Caki2 (cell line): ENCODE measurements around the gene KCNC2. TPM values are rescaled to one million over a fixed set of nuclear protein-coding genes. Genes with fewer than 3 reads are reported as not detected.

Experiments
- DNase-seq: peaks from one replicate; pipeline ENCODE4 v3.0.0-alpha.2; 2015; ENCODE audit warnings: low read depth
- in situ Hi-C: cut with HindIII; loops from 2 replicates; pipeline ENCODE4 v1.10.0; 2016; ENCODE audit warnings: low sequenced_read_pairs, low pct_unique_long_range_greater_than_20kb, mixed read lengths
- total RNA-seq: library from RNA; depleted of rRNA; stranded (reverse); fragments of >200 nt; shearing (Covaris generic); gene quantifications from 2 replicates; pipeline ENCODE4 v1.2.3, GENCODE V29; 2014; ENCODE audit warnings: low replicate concordance

The KCNC2 gene
- total RNA-seq, 1 experiment from 2014 or later: not detected

DNA sequence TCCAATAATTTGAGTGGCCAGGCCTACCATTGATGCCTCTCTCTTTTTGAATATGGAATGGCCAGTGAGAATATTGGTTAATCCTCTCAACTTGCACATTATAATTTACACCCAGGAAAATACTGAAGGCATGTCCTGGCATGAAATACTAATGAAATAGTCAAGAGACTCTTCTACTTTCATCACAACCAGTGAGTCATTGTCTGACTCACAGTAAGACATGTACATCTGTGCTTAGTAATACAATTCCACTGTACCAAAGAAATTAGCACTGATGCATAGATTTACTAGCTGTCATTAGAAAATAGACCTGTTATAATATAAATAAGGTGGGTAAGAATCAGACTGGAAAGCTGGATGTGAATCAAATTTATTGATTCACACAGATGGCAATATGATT, 31.6 kb downstream of the KCNC2 start:
- in situ Hi-C loops: no loop called here

DNA sequence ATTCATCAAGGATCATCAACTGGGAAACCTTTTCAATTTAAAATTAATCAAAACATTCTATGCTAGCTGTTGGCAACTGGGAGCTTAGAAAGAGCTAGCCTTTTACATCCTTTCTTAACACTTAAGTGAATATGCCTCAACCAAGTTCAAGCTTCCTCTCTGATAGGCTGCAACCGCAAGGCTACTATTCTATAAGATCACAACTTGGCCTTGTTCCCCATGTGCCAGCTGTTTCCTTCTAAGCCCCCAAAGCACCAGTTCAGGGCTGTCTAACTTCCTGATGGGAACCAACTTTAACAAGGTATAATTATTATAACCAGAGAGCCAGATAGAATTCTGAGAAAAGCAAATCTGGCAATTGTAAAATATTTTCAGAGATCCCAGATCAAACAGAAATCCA, 37.0 kb downstream of the KCNC2 start:
- in situ Hi-C loops: no loop called here
- no peak for DNase-seq

More for the DNA sequence above, 31.6 kb downstream of the KCNC2 start:
- DNase-seq: peak; percentile 68

DNA sequence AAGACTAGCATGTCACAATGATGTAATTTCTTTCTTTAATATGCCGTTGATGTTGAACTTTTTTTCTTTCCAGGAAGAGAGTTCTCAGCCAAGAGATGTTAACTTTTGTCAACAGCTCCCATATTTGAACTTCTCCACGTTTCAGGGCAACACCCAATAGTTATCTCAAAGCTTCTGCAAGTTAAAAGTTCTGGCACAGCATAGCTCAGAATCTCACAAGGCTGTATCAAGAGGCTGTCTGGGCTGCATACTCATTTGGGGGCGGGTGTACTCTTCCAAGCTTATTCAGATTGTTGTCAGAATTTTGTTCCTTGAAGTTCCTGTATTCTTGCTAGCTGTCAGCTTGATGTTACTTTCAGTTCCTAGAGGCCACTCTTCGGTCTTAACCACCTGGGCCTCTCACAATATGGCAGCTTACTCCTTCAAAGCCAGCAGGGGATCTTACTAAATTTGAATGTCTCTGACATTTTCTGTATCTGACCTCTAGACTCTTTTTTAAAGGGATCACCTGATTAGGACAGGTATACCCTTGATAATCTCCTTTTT, 38.9 kb downstream of the KCNC2 start:
- in situ Hi-C loops: no loop called here
- DNase-seq: no peak

DNA sequence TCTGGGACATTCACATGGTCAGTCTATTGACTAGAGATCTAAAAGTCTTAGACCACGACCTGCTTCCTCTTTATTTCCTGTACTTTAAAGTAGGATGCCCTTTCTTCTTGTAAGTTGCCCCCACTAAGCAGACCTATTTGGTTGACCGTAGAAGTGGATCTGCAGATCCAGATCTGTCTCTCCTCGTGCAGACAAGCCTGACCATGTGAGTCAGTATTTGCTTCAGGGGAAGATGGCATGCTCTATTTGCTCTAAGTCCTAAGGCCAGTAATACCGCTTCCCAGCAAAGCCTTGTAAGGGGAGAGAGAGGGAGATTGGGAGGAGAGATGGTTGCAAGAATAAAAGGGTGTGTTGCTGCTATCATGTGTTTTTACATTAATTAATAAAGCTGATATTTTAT, 46.8 kb downstream of the KCNC2 start:
- DNase-seq: no peak
- in situ Hi-C loops: no loop called here

GRCh38 chr12:75161488-75161887, 48.2 kb downstream of the KCNC2 start:
- in situ Hi-C loops: no loop called here
- DNase-seq: no peak

DNA sequence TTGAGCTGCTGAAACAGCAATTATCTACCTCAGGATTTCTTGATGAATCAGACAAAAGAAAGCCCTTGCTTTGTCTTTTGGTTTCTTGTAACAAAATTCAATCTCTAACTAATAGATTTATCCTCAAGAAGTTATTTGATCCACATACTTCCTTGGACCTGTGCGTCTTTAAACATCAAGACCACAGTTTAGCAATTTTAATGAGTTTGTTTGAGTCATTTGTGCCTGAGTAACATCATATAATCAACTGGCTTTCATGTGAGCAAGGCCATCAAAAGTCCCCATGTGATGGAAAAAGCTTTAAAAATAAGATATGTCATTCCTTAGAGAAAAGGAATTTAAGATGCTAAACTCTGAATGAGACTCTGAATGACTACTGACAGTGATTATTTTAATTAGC, 52.3 kb downstream of the KCNC2 start:
- in situ Hi-C loops: no loop called here
- DNase-seq: no peak

DNA sequence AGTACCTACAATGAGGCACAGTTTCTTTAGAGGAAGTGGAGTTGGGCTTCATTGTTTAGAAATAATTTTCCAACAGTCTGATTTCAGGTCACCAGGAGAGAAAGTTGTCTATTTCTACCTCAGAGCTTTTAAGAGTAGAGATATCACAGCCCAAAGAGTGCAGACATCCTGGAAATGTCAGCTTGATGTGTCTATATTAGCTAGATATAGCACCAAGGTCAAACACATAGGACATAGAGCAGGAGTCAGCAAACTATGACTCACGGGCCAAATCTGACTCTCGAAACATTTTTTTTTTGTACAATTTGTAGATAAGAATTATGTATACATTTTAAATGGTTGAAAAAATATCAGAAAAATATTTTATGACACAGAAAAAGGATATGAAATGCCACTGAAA, 53.7 kb downstream of the KCNC2 start:
- no peak for DNase-seq
- in situ Hi-C loops: no loop called here

DNA sequence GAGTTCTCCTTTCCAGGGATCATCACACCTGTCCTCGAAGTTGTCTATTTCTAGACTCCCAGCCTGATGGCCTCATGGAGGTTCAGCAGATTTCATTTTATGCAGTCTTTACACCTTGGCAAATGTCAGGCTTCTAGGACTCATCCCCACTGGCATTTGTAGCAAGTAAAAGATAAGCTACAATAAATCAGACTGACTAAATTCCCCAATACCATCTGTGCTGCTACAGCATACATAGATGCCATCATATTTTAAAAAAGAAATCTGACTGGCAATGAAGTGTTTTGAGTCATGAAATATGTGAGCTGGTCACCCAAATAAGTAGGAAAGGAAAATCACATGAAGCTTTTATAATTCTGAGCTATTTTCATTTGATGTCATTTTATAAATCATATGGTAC, 55.3 kb downstream of the KCNC2 start:
- in situ Hi-C loops: no loop called here

DNA sequence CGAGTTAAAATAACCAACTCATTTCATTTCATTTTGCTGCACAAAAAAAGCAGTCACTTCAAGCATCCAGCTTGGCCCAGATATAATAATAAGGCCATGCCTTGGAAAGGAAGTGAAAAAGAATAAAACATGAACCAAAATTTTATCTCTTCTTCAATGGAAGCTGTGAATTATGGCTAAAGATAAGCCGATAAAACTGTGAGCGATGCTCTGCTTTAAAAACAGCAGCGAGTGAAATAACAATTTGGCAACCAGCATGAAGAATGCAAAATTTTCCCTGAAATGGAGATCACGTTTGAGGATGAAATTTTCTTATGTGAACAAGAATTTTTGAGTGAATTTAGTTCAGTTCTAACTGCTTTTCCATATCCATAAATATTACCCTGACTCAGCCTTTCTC, 70.4 kb downstream of the KCNC2 start:
- no peak for DNase-seq
- in situ Hi-C loops: no loop called here

More for the DNA sequence above, 55.3 kb downstream of the KCNC2 start:
- DNase-seq: no peak

GRCh38 chr12:75137896-75138295, 71.7 kb downstream of the KCNC2 start:
- no peak for DNase-seq
- in situ Hi-C loops: no loop called here

DNA sequence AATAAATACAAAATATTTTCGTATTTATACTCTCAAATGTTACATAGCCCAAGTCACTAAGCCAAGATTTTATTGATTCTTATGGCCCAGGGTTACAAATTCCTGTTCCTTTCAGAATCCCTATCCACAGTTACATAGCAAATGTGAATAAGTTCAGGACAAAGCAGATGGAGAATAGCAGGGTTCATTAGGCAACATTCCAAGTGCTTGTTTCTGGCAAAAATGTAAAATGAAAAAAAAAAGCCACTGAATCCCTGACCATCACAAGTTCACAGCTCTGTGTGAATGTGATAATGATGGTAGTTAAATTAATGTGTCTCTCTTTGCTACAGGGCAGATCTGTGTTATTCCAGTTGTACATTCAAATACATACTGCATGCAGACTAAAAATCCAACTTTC, 74.6 kb downstream of the KCNC2 start:
- DNase-seq: no peak
- in situ Hi-C loops: no loop called here

DNA sequence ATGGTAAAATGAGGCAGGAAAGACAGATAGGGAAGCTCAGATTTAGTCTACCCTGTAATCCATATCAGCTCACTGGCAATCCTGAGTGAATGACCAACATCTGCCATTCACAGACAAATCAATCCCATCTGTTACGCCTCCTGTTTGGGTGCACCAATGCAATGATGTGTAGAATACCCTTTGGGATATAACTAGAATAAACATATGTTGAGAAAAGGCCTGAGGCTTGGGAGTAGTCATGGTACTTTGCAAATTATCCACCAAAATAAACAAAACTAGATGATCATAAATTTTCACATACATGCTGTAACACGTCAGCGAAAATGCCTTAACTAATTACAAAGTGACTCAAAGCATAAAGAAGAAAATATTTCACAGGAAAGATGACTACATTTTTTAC, 78.8 kb downstream of the KCNC2 start:
- no peak for DNase-seq
- in situ Hi-C loops: no loop called here

DNA sequence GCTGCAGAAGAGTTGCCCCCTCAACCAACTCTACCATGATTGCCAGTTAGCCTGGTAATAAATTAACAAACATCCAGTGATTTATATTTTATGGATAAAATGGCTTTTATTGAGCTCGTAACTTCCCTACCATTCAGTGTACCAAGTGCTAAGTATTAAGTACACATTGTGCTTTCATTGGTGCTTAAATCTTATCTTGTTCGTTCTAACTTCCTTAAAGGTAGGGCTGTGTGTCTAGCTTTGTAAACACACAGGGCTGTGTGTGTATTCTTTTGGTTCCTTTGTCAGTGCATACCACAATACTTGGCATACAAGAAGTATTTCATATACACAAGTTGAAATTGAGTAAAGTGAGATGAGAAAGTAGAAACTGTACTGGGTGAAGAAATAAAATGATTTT, 80.4 kb downstream of the KCNC2 start:
- no peak for DNase-seq
- in situ Hi-C loops: no loop called here

GRCh38 chr12:75121036-75121705, 88.5 kb downstream of the KCNC2 start:
- no peak for DNase-seq
- in situ Hi-C loops: no loop called here

DNA sequence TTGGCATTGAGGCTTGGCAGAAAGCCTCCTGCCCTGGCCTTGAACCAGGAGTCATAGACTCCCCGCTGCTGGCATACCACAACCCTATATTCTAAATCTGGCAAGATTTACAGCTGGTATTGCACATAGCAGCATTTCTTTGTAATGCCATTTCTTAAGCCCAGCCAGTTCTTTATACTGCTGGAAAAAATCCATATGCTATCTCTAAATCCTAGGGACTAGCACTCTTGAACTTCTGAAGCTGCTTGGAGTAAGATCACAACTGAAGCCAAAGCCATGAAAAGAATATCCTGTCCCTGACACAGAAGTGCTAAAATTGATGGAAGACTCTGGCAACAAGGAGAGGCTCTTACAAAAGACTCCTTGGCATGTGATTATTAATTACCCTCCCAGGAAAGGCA, 89.3 kb downstream of the KCNC2 start:
- DNase-seq: no peak
- in situ Hi-C loops: no loop called here

- in situ Hi-C loops: no loop called here
- DNase-seq: no peak
Measured at GRCh38 chr12:75116646-75117198, 92.9 kb downstream of the KCNC2 start.

DNA sequence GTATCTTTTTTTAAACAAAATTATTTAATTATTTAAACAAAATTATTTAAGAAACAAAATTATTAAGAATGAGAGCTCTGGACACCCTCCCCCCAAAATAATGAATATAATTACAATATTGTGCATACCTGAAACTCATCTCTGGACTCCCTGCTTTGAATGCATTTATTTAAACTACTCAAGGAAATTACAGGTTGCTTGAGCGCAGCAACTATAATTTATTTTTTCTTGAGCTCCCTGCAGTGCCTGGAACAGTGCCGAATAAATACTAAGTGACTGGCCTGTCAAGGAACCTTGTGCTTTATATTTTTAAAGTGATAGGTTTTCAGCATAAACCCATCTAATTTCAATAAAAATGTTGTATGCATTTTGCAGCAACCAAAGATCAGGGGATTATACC, 93.9 kb downstream of the KCNC2 start:
- no peak for DNase-seq
- in situ Hi-C loops: no loop called here

GRCh38 chr12:75103822-75104221, 105.8 kb downstream of the KCNC2 start:
- in situ Hi-C loops: no loop called here
- DNase-seq: peak; percentile 30

DNA sequence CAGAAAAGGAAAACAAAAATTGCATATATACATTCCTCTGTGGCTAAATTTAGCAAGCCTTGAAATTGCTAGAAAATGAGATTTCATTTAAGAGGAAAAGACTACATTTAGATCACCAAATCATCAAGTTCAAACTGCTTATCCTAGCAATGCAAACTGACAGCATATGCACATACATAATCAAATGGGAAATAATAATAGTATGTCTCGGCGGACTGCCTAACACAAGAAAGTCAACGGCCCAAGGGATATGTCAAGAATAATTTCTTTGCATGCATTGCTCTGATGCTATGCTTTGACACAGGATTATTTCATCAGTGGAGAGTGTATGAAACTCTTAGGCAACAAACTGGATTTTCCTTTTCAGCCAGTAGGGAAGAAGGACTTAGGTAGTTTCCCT, 107.9 kb downstream of the KCNC2 start:
- in situ Hi-C loops: no loop called here
- no peak for DNase-seq

- in situ Hi-C loops: no loop called here
Measured at GRCh38 chr12:75099210-75099609, 110.4 kb downstream of the KCNC2 start.

More at GRCh38 chr12:75099210-75099609, 110.4 kb downstream of the KCNC2 start:
- no peak for DNase-seq
